ENCODE measurements around the gene EIF5B. TPM values are rescaled to one million over a fixed set of nuclear protein-coding genes. Genes with fewer than 3 reads are reported as not detected.

Gene EIF5B
- total RNA-seq, 1 experiment from 2014 or later, result 58.1 TPM

GRCh38 chr2:99340669-99341236 is 3.6 kb downstream of the EIF5B start:
- no peak overlapping the region for H3K9ac ChIP-seq (ENCODE audit: extremely low read depth, insufficient read length, low read length)
- Mint-ChIP-seq H3K4me1 (peaks cover 5% of the 10 kb centered on the region in 2 experiments; a peak in 3 of 4 replicates), H3K9me3 (no peaks in the 10 kb centered on the region), H3K27ac (peak overlapping the region in 2 of 3 experiments; percentile 49 to 76; a peak in 2 of 7 replicates), H3K27me3 (ENCODE audit: low read depth) (no peaks in the 10 kb centered on the region), H3K36me3 (ENCODE audit: insufficient read depth in 1 of 3, low read depth in 3 of 3) (peaks cover 0 to 2% (median 0%) of the 10 kb centered on the region in 3 experiments; a peak in 2 of 7 replicates), H3K4me3 (no peak overlapping the region)
- no peak overlapping the region for H3K56ac ChIP-seq (ENCODE audit: insufficient read length, low read depth, low read length)
- no peak overlapping the region for H3K4ac ChIP-seq (ENCODE audit: low read depth, low read length)
- no peak overlapping the region for H4K8ac ChIP-seq (replicated peaks; ENCODE audit: insufficient read length, low read depth, low read length)
- no peaks in the 10 kb centered on the region for H3K4me1 ChIP-seq (ENCODE audit: insufficient read depth, low read length)
- H3K23me2 ChIP-seq (ENCODE audit: insufficient read length, low read depth, low read length, poor library complexity, severe bottlenecking), result peaks cover 12% of the 10 kb centered on the region
- no peak overlapping the region for H3K18ac ChIP-seq (ENCODE audit: insufficient read length, low read depth, low read length)
- H2BK120ac ChIP-seq (ENCODE audit: low read depth, low read length, poor library complexity, severe bottlenecking), result no peak overlapping the region
- no peak overlapping the region for H3K14ac ChIP-seq (ENCODE audit: insufficient read depth, low read length)
- no peaks in the 10 kb centered on the region for H3K9me3 ChIP-seq (ENCODE audit: control insufficient read depth, low read depth, low read length)
- H4K5ac ChIP-seq (ENCODE audit: insufficient read length, low read depth, low read length), result no peak overlapping the region
- no peak for TF ChIP-seq CTCF (conservative IDR thresholded peaks at IDR 0.05)
- H4K91ac ChIP-seq (ENCODE audit: insufficient read length, low read depth, low read length), result no peak overlapping the region
- no peak overlapping the region for H3K27ac ChIP-seq (ENCODE audit: insufficient read length, low read depth, low read length)
- H2BK5ac ChIP-seq (ENCODE audit: insufficient read length, low read length), result no peak overlapping the region
- H2AFZ ChIP-seq (ENCODE audit: low read length), result no peak overlapping the region
- no peaks in the 10 kb centered on the region for H4K20me1 ChIP-seq (ENCODE audit: control insufficient read depth, insufficient read depth, insufficient read length)
- no peak overlapping the region for H2BK15ac ChIP-seq (ENCODE audit: low read depth, low read length)
- H3T11ph ChIP-seq (ENCODE audit: low read length), result no peak overlapping the region
- no peak for DNase-seq
- WGBS (ENCODE audit: extremely low coverage, insufficient read length, low lambda C conversion rate), result no CpG with 5 or more reads among the region's 8 CpGs
- no peak overlapping the region for H2BK20ac ChIP-seq (ENCODE audit: low read depth, low read length, poor library complexity, severe bottlenecking)
- H2BK12ac ChIP-seq (ENCODE audit: insufficient read length, low read depth, low read length), result no peak overlapping the region
- no peaks in the 10 kb centered on the region for H3K27me3 ChIP-seq (ENCODE audit: insufficient read depth, low read length)
- H2AK5ac ChIP-seq (ENCODE audit: insufficient read length, low read length), result no peak overlapping the region
- peaks cover 8% of the 10 kb centered on the region for H3K79me1 ChIP-seq (ENCODE audit: insufficient read depth, low read depth, low read length, poor library complexity, severe bottlenecking)
- H3K23ac ChIP-seq (ENCODE audit: insufficient read length, low read depth, low read length), result no peak overlapping the region
- peaks cover 63% of the 10 kb centered on the region; the same call in 1 of the 2 replicates for H3K79me2 ChIP-seq (ENCODE audit: insufficient read depth, low read length)
- no peak overlapping the region for H3K4me2 ChIP-seq (ENCODE audit: insufficient read depth, insufficient read length, low read length)
